ENCODE measurements around the gene MAPKAP1.

The MAPKAP1 gene

GRCh38 chr9:125525921-125526631 is 180.9 kb downstream of the MAPKAP1 start:
- CTCF ChIA-PET, result interaction anchor here (0.5 kb wide), 1 partner anchor 1318 kb away, joined by 3 read pairs; no protein-coding TSS in a partner anchor
- DNase-seq (ENCODE audit: low spot score), result no peak
- H3K27ac ChIP-seq, result no peak overlapping the region
- POLR2A ChIA-PET (ENCODE audit: low non-redundant PET), result no interaction called here
- TF ChIP-seq, protein P1, sequence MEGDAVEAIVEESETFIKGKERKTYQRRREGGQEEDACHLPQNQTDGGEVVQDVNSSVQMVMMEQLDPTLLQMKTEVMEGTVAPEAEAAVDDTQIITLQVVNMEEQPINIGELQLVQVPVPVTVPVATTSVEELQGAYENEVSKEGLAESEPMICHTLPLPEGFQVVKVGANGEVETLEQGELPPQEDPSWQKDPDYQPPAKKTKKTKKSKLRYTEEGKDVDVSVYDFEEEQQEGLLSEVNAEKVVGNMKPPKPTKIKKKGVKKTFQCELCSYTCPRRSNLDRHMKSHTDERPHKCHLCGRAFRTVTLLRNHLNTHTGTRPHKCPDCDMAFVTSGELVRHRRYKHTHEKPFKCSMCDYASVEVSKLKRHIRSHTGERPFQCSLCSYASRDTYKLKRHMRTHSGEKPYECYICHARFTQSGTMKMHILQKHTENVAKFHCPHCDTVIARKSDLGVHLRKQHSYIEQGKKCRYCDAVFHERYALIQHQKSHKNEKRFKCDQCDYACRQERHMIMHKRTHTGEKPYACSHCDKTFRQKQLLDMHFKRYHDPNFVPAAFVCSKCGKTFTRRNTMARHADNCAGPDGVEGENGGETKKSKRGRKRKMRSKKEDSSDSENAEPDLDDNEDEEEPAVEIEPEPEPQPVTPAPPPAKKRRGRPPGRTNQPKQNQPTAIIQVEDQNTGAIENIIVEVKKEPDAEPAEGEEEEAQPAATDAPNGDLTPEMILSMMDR (conservative IDR thresholded peaks at IDR 0.05; ENCODE audit: low read depth), result no peak

GRCh38 chr9:125524583-125525355 is 182.2 kb downstream of the MAPKAP1 start:
- CTCF ChIA-PET, result no interaction called here
- POLR2A ChIA-PET (ENCODE audit: low non-redundant PET), result no interaction called here
- TF ChIP-seq, protein P1 (conservative IDR thresholded peaks at IDR 0.05; ENCODE audit: low read depth), result no peak
- DNase-seq (ENCODE audit: low spot score), result no peak
- H3K27ac ChIP-seq, result no peak overlapping the region

- POLR2A ChIA-PET (ENCODE audit: low non-redundant PET), result no interaction called here
- no peak for DNase-seq (ENCODE audit: low spot score)
- CTCF ChIA-PET, result no interaction called here
- H3K27ac ChIP-seq, result no peak overlapping the region
- TF ChIP-seq, protein P1 (conservative IDR thresholded peaks at IDR 0.05; ENCODE audit: low read depth), result no peak
These were observed 183.3 kb downstream of the MAPKAP1 start for GRCh38 chr9:125523681-125524080.

GRCh38 chr9:125522328-125522725 is 184.7 kb downstream of the MAPKAP1 start:
- ChIA-PET POLR2A (ENCODE audit: low non-redundant PET) (no interaction called here), CTCF (interaction anchor here (0.8 kb wide), 1 partner anchor 115 kb away, joined by 3 read pairs; no protein-coding TSS in a partner anchor)
- peak overlapping the region; percentile 73; the same call in 1 of the 2 replicates for H3K27ac ChIP-seq
- TF ChIP-seq, protein P1 (conservative IDR thresholded peaks at IDR 0.05; ENCODE audit: low read depth), result no peak
- DNase-seq (ENCODE audit: low spot score), result peak; percentile 54

DNA sequence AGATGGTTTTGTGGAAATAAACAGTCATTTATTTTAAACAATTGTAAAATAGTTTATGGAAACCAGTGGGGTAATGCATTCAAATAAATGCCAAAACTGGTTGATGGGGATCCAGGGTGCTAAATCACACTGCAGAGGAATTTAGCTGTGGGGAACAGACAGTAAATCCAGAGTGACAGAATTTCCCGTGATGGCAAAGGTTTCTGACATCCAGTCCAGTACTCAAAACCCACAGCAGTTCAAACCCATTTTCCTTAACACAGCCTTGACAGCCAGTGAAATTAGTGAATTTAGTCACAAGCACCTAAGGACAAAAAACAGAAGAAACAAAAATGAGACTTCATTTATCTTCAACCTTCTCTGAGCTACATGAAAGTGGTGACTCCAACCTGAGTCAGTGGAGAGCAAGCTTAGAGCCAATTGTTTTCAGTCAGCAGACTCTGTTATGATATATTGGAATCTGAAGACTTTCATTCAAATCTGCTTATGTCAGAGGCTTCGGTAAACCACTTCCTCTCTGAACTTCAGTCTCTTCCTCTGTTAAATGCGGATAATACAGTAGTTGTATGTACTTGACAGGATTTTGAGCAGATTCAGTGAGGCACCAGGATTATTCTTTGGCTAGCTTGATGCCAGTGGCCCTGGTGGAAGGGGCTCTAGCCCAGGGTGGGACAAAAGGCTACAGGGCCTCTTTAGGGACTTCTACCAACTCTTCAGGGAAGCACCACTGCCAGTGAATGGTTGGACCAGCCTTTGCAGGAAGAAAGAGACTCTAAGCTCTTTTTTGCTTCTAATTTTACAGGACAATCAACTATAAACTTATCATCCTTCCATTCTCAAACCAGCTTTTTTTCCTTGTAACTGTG is 185.3 kb downstream of the MAPKAP1 start:
- TF ChIP-seq, protein P1 (conservative IDR thresholded peaks at IDR 0.05; ENCODE audit: low read depth), result no peak
- peak overlapping the region; percentile 73; the same call in 1 of the 2 replicates for H3K27ac ChIP-seq
- peak; percentile 95 for DNase-seq (ENCODE audit: low spot score)
- ChIA-PET CTCF (interaction anchor here (0.8 kb wide), 1 partner anchor 13 kb away, joined by 3 read pairs; no protein-coding TSS in a partner anchor), POLR2A (ENCODE audit: low non-redundant PET) (interaction anchor here (0.6 kb wide), 1 partner anchor 19 kb away, joined by 3 read pairs; no protein-coding TSS in a partner anchor)

DNA sequence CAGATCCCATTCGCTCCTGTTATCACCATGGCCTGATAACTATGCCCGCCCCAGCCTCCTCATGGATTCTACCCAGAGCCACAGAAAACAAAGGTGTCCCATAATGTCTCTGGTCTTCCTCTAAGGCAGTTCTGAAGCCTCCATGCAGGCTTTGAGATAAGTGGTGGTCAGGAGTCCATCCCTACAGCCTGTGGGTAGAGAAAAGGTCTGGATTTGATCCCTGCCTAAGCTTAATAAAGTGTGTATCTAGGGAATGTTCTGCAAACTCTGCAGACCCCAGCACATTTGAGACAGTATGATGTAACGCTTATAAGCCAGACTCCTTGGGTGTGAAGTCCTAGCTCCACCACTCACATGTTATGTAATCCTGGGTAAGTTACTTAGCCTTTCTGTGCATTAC is 187.3 kb downstream of the MAPKAP1 start:
- TF ChIP-seq, protein P1 (conservative IDR thresholded peaks at IDR 0.05; ENCODE audit: low read depth), result no peak
- ChIA-PET POLR2A (ENCODE audit: low non-redundant PET) (no interaction called here), CTCF (no interaction called here)
- no peak overlapping the region for H3K27ac ChIP-seq
- no peak for DNase-seq (ENCODE audit: low spot score)

All from RWPE1 (cell line).